AG10803 (cell line): ENCODE measurements around the gene KLK14.

ENCODE experiments used
- DNase-seq: peaks from one replicate; pipeline ENCODE4 v3.0.0; 2010; ENCODE audit warnings: low read depth
- H3K4me3 ChIP-seq: 2 replicates; pipeline ENCODE4 v1.5.1; 2011; ENCODE audit warnings: mild to moderate bottlenecking, low read length, control low read depth
- CTCF ChIP-seq: conservative IDR thresholded peaks from 2 replicates; pipeline ENCODE4 v1.5.1; 2011; ENCODE audit warnings: mild to moderate bottlenecking, low read length, control low read depth, inconsistent platforms

Gene KLK14

GRCh38 chr19:51078731-51079130 is 4.0 kb downstream of the KLK14 start:
- DNase-seq, result no peak
- TF ChIP-seq CTCF, result no peak
- H3K4me3 ChIP-seq, result no peak overlapping the region

- DNase-seq, result no peak
- H3K4me3 ChIP-seq, result no peak overlapping the region
- TF ChIP-seq CTCF, result no peak
Observed at GRCh38 chr19:51078104-51078503, 4.6 kb downstream of the KLK14 start.

- H3K4me3 ChIP-seq, result no peak overlapping the region
- no peak for TF ChIP-seq CTCF
- no peak for DNase-seq
Observed at GRCh38 chr19:51076631-51077213, 6.0 kb downstream of the KLK14 start.

- DNase-seq, result no peak
- no peak for TF ChIP-seq CTCF
- no peak overlapping the region for H3K4me3 ChIP-seq
Observed at GRCh38 chr19:51075998-51076397, 6.7 kb downstream of the KLK14 start.

- H3K4me3 ChIP-seq, result no peak overlapping the region
- no peak for DNase-seq
- TF ChIP-seq CTCF, result no peak
Observed at GRCh38 chr19:51071095-51071405, 11.6 kb downstream of the KLK14 start.

- TF ChIP-seq CTCF, result no peak
- no peak overlapping the region for H3K4me3 ChIP-seq
- DNase-seq, result no peak
Observed at GRCh38 chr19:51070334-51071094, 12.2 kb downstream of the KLK14 start.
